SHP77 (cell line): ENCODE results near the gene AKAP13.

Experiments
- DNase-seq, 2 experiments: peaks; one replicate each; lab custom pipeline; 2025; lab: John Stamatoyannopoulos, UW

The AKAP13 gene

DNA sequence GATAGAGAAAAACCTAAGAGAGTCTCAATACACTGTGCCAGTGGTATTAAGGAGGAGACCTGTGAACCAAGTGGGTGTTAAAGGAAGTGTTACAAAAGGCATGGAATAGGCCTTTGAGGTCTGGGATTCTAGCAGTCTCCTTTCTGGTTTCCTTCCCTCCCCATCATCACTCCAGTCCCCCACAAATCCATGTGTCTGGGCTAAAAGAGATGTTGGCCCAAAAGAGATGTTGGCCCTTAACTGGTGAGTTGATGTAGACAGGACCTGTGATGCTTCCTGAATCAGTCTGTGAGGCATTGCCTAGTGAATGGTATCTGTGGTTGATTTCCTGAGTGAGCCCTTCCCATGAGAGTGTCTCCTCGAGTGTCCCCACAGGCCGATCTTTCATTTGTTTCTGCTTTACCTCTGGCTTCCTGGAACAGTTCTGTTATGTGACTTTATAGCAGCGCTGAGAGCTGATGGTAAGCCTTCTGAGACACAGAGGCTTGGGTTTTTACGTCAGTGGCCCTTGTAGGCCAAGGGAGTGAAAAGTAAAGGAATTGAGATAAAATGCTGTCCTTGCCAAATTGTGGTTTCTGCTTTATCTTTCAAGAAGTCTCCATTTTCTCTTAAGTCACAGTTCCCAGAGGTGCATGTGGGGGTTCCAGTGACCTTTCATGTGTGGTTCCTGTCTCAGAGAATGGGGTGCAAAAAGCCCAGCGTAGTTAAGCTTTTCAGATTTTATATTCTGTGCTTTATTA, 326.5 kb downstream of the AKAP13 start:
- DNase-seq: no peak

DNA sequence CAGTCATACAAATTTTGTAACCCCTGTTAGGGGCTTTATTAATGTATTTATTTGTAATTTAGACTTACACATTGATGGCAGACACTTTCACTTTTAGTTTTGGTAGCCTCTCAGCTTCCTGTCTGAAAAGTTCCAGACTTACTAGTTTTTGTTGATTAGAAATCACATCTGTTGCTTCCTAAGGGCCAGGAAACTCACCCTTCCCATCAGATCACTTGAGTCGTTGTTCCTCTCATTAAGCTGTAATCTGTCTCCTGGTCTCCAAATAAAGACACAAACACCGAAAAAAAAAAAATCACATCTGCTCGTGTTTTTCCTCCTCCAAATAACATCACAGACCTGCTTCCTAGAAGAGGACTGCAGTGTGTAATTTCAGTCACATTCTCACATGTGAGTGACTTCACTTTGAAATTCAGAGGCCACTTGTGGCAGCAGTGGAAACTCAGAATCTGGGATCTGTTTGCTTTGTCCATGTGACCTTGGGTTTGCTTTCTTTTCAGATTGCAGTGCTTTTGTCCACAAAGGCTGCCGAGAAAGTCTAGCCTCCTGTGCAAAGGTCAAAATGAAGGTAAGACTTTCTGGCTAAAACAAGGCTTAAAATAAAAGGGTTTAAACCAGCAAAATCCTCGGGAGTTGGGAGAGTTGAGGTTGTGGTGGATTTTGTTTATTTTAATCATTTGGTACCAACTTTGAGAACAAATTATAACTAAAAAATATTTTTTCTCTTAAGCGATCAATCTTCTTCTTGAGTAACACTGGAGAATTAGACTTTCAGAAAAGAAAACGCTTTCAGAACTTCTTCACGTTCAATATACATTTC, 327.3 kb downstream of the AKAP13 start:
- DNase-seq: peak in 1 of 2 experiments; percentile 4

DNA sequence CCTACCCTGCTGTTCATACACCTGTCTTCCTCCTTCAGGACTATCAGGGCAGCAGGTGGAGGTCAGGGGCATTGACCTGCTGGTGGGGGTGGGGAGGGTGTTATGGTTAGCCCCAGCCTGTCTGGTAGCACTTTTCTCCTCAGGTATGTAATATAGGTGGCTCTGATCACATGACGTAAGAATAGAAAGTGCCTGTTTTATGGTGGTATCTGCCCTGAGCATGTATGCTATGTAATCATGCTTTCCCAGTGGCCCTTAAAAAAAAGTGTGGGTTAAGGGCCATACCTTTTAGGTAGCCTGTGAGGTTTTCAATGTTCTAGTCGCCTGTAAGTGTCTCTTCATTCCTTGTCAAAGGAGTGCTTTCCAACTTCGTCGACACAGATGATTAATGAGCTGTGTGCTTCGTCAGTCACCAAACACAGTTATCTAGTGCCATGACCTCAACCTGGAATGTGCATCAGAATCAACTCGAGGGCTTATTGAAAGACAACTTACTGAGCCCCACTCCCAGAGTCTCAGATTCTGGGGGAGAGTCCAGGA, 328.1 kb downstream of the AKAP13 start:
- no peak for DNase-seq

DNA sequence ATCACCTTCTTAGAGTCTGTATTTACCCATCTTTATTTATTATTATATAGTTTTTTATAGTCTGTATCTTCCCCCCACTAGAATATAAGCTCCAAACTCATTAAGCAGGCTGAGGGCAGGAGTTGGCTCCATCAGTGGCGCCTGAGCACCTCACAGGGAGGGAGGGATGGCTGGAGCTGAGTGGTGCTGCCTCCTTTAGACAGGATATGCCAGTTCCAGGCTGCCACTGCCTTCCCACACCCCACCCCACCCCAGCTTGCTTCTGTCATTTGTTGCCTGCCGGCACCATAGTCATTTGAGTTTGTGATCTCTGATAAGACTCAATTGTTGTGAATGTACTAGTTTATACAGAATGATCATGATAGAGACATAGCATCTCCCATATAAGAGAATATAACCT, 328.8 kb downstream of the AKAP13 start:
- DNase-seq: no peak

DNA sequence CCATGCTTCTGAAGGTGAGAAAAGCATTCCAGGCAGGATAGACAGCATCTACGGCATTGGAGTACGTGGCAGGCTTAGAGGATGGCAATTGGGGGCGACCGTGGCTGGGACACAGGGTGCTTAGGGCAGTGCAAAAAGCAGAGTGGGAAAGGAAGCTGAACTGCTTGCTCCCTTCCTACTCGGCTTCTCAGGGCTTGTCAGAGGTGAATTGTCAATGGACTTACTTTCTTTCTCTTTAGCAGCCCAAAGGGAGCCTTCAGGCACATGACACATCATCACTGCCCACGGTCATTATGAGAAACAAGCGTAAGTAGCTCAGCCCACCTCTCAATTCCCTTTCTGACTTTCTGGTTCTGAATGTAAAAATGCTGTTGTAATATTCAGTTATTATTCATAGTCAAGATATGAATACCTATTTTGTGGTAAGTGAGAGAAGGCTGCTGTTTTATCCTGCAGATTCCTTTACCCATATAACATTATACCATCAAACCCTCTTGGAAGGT, 330.0 kb downstream of the AKAP13 start:
- no peak for DNase-seq

DNA sequence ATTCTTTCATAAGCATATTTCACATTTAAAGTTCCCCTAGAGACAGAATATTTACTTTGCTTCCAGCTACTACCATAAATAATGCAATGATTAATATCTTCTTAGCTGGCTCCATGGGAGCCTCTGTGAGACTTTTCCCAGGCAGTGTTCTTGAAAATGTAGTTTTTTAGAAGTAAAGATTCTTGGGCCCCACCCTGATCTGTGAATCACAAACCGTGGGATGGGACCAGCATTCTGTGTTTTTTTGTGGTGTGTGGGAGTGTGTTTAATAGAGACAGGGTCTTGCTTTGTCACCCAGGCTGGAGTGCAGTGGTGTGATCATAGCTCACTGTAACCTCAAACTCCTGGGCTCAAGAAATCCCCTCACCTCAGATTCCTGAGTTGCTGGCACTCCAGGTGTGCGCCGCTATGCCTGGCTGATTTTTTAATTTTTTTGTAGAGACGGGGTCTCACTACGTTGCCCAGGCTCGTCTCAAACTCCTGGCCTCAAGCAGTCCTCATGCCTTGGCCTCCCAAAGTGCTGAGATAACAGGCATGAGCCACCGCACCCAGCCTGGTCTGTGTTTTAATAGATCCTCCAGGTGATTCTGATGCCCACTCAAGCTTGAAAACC, 331.3 kb downstream of the AKAP13 start:
- no peak for DNase-seq

DNA sequence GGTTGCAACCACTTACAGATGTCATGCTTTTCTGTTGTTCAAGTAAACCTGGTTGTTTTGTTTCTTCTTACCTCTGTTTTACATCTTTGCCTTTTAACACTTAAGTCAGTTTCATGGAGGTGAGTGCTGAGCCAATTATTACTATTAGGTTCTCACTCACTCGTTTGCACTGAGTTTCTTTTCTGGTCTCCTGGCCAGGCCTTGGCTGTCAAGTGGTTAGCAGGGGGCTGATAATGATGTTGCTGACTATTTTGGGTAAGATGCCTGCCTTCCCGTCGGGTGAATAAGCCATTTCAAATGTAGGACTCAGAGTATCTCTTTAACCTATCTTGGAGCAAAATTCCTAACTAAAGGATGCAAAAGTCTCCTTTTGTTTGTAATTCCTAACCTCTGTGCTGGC, 335.9 kb downstream of the AKAP13 start:
- no peak for DNase-seq

DNA sequence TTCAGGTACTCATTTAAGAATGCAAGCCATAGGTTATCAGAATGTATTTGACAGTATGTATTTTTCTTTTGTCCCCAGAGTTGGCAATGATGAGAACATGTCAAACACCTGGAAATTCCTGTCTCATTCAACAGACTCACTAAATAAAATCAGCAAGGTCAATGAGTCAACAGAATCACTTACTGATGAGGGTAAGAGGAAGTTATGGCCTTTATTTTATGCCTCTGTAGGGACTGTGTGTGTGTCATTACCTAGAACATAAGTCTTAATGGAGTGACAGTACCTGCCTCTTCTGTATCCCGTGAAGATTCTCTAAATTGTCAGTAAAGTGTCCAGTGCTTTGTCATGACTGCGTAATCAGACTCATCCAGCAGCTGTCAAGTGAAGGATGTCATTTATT, 336.8 kb downstream of the AKAP13 start:
- DNase-seq: no peak

DNA sequence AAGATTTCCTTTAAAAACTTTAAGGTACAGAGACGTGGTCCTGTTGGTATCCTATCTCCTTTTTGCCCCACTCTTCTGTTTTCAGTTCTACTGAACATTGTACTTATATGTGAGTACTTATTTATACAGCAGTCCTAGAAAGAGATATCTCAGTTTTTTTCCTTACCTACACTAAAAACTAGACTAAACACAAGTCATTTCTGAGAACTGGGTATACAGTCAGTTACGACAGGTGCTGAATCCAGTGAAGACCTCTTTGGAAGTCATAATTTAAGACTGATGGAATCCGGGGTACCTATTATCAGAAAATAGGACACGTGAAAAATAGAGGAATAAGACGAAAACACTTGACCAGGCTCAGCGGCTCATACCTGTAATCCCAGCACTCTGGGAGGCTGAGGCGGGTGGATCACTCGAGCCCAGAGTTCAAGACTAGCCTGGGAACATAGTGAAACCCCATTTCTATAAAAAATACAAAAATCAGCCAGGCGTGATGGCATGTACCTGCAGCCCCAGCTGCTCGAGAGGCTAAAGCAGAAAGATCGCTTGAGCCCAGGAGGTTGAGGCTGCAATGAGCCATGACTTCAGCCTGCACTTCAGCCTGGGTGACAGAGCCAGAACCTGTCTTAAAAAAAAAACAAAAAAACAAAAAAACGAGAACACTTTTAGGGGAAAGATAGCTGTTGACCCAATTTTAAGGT, 338.0 kb downstream of the AKAP13 start:
- no peak for DNase-seq

DNA sequence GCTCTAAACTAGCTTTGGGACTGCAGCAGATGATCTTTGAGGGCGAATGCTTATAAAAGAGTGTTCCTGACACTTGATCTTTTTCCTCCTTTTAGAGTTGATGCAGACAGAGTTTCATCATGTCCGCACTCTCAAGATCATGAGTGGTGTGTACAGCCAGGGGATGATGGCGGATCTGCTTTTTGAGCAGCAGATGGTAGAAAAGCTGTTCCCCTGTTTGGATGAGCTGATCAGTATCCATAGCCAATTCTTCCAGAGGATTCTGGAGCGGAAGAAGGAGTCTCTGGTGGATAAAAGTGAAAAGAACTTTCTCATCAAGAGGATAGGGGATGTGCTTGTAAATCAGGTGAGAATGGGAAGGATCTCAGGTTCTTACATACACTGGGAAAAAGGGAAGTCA, 338.6 kb downstream of the AKAP13 start:
- DNase-seq: no peak

DNA sequence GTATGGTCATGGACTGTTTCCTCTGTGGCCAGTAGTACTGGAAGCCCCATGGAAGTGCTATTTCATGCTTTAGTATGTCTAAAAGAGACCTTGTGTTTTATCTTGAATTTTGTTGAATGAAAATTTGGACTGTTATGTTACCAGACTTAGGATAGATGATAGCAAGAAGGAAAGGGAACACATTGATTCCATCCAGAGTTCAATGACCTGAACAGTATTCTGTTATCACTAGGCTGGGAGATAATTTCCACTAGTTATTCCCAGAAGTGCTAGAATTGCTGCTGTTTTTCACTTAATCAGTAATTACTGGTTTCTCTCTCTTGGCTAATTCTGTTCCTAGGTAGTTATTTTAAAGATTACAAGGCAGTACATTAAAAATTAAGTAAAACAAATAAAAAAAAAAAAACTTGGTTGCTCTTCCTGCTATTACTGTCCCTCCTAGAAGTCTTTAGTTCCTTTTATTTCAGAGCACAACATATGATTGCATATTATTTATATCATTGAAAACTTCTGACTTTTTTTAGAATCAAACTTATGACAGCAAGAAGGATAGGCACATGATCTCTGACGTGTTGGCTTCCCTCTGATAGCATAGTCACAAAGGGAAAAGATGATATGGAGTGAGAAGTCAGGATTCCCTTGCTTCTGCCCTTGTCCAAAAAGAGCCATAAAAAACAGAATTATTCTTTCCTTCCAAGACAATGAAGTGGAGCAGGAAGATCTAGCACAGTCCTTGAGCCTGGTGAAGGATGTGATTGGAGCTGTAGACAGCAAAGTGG, 342.2 kb downstream of the AKAP13 start:
- no peak for DNase-seq

DNA sequence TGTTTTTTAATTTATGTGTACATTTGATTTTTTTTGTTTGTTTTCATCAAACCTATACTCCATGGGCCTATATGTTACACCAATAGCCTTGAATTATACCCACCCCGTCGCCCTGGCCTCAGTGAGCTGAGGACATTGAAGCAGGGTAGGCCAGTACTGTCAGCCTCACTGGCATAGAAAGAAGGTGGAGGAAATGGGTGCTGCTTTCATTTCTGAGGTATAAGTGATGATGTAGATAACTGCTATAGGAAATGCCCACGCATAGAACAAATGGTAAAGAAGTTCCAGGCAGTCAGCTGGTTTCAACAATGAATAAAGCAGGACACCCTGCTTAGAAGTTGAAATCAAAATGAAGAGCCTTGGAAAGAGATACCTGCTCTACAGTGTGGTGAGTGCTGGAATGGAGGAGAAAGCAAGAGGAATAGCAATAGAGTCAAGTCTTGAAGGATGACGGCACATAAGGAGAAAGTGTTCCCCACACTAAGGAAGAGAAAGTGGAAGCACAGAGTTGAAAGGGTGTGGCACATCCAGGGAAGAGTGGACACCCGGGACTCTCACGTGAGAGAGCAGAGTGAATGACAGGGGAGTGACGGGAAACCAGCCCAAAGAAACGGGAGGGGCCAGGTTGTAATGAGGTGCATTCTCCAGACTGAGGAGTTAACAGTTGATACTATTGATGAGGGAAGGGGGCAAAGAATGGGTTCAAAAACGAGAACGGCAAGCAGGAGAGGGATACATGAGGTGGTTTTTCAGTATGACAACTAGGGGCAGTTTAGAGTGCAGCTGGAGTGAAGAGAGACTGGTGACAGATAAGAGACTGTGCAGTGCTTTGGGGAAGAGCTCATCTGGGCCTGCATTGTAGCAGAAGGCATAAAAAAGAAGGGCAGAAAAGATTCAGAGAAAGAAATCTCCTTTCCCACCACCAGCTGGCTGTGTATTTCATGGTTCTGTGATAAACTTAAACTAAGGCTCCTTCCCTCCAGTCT, 343.9 kb downstream of the AKAP13 start:
- no peak for DNase-seq

DNA sequence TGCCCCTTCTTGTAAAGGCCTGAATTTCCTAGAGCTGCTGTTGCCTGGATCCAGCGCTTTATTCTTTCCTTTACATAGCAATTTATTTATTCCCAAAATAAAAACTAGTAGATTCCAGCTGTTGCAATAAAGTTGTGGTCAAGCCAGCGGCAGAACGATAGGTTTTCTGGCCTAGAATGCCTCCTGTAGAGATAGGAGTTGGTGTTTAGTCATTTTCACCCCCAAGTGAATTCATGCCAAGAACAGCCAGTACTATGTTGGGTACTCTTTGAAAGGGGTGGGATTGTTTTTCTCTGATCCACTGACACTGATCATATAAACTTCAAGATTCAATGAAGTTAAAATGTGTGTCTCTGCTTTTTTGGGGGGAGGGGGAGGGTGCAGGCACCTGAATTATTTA, 344.6 kb downstream of the AKAP13 start:
- no peak for DNase-seq

DNA sequence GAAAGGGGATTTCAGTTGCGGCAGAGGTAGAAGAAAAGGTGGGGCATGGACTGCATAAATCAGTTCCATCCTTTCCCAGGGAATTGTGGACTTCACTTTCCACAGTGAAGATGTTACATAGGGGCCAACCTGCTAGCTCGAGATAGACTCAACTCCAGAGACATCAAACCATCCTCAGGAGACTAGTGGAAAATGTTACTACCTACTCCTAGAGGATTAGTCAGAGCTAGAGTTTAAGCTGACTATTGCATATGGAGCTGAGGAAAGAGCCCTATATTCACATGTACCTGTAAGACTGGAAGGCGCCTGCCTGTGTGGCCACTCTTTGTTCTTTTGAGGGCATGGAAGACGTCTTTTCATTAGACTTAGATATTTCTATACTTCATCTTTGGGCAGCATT, 345.2 kb downstream of the AKAP13 start:
- no peak for DNase-seq

DNA sequence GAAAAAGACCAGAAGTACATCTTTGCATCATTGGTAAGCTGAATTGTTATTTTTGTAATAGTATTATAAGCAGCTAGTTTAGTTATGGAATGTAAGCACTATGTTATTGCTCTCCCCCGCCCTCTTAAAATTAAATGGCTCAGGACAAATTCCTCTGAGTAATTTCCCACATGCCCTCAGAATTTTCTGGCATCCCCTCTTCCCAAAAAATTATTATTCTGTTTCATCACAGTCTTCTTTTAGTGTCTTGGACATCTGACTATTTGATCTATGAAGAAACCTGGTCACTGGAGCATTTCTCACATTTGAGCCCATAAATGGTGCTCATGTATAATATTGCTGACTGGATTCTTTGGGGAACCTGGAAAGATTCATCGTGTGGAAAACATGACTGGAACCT, 346.1 kb downstream of the AKAP13 start:
- DNase-seq: no peak

DNA sequence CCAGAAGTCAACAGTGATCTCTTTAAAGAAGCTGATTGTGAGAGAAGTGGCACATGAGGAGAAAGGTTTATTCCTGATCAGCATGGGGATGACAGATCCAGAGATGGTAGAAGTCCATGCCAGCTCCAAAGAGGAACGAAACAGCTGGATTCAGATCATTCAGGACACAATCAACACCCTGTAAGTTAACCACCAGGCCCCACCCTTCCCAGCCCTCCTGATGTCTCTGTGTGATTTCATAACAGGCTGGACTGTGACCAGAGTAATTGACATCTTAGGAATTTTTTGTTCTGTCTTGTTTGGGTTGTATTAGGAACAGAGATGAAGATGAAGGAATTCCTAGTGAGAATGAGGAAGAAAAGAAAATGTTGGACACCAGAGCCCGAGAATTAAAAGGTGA, 346.7 kb downstream of the AKAP13 start:
- DNase-seq: no peak

DNA sequence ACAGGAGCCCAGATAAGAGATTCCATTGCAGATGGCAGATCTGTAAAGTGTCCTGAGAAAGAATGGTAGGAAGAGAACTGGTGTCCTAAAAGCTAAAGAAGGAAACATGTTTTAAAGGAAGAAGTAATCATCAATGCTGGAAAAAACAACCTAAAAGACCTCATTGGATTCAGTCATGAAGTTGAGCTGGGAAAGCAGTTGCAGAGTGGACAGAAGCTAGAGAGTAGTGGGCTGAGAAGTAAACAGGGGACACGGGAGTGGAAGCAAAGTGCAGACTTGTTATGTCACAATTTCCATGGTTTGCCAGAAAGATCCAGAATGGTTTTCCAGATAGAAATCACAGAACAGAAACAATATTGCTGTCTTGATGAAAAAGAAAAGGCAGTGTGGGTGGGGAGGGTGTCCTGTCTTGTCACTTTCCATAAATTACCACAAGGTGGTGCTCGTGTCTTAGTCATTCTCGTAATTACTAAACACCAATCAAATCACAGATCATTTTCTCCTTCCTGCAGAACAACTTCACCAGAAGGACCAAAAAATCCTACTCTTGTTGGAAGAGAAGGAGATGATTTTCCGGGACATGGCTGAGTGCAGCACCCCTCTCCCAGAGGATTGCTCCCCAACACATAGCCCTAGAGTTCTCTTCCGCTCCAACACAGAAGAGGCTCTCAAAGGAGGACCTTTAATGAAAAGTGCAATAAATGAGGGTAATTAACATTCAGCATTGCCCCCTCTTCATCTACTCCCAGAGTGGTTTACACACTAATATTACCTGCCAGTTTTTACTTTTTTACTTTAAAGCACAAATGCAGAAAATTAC, 349.8 kb downstream of the AKAP13 start:
- peak; percentile 40 to 50 for DNase-seq

DNA sequence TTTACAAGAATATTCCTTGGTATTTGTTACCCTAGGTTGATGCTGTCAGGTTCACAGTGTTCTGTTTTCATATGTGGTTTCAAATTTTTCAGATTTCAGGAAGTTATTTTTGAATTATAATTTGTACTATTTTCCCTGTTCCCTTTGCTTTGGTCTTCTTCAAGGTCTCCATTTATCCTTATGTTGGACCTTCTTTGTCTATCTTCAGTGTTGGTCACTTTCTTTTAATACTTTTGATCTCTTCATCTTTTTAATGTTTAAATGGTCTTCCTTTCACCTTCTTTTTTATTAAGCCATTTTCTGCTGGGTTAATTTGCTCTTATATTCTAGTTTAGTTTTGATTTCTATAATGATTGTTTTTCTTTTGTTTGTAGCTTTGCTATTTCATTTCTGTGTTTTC, 353.0 kb downstream of the AKAP13 start:
- DNase-seq: no peak

DNA sequence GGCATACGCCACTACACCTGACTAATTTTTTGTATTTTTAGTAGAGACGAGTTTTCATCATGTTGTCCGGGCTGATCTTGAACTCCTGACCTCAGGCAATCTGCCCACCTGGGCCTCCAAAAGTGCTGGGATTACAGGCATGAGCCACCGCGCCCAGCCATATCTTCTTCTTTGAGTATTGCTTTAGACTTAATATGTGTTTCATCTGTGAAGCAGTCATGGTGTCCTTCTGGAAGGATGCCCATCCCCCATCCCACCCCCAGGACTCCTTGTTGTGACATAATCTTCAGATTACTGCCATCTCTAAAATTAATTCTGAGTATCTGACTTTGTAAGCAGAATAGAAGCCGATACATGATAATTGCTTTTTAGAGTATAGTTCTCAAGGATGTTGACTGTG, 356.7 kb downstream of the AKAP13 start:
- no peak for DNase-seq
